Kidney (tissue), 14 donors: ENCODE data around the gene TRA2B. TPM values are rescaled to one million over a fixed set of nuclear protein-coding genes. Genes with fewer than 3 reads are reported as not detected.

ENCODE experiments used
- DNase-seq, 5 donors: peaks; one replicate each; pipeline ENCODE4 v3.0.0-alpha.2; 2013 to 2020
- FAIRE-seq: peaks from 2 replicates; lab custom pipeline; 2012; peaks lifted over from hg19 to GRCh38; lab: Jason Lieb, UNC
- H3K27ac ChIP-seq, 2 donors: one replicate each; pipeline ENCODE4 v1.7.0; 2013; ENCODE audit warnings: low read depth in 2 of 2, low read length in 2 of 2, inconsistent platforms in 1 of 2
- H3K27me3 ChIP-seq: one replicate; pipeline ENCODE4 v1.7.1; 2013; ENCODE audit warnings: low read length, inconsistent platforms; ENCODE audit not compliant: control insufficient read depth, insufficient read depth
- H3K36me3 ChIP-seq, 3 donors: one replicate each; pipeline versions ENCODE4 v1.7.0 to v1.7.1; 2013; ENCODE audit warnings: low read length in 3 of 3, control low read depth in 1 of 3, inconsistent platforms in 1 of 3; ENCODE audit not compliant: insufficient read depth in 3 of 3, control insufficient read depth in 2 of 3
- H3K4me1 ChIP-seq, 3 donors: one replicate each; pipeline versions ENCODE4 v1.7.0 to v1.7.1; 2013; ENCODE audit warnings: low read length in 3 of 3, inconsistent platforms in 1 of 3, low read depth in 1 of 3; ENCODE audit not compliant: control insufficient read depth in 2 of 3, insufficient read depth in 2 of 3
- H3K4me3 ChIP-seq, 3 donors: one replicate each; pipeline versions ENCODE4 v1.7.0 to v1.8.1; 2013; ENCODE audit warnings: low read length in 3 of 3, control low read depth in 1 of 3, inconsistent platforms in 1 of 3
- H3K9ac ChIP-seq, 3 donors: one replicate each; pipeline versions ENCODE4 v1.7.0 to v1.7.1; 2013; ENCODE audit warnings: low read length in 3 of 3, control low read depth in 1 of 3, inconsistent platforms in 1 of 3
- H3K9me3 ChIP-seq, 3 donors: one replicate each; pipeline versions ENCODE4 v1.7.0 to v1.7.1; 2013; ENCODE audit warnings: low read length in 3 of 3, control low read depth in 1 of 3, inconsistent platforms in 1 of 3; ENCODE audit not compliant: control insufficient read depth in 2 of 3, insufficient read depth in 1 of 3
- CTCF ChIP-seq: IDR thresholded peaks from 3 replicates; pipeline ENCODE4 v1.5.1; 2012; ENCODE audit warnings: mild to moderate bottlenecking, moderate library complexity, borderline replicate concordance; ENCODE audit not compliant: insufficient read depth; ENCODE audit errors: extremely low read depth
- intact Hi-C: fragments of 100-400 bp; cut with DNase I; formaldehyde crosslinking; loops from one replicate; pipeline ENCODE4 v1.11.1; 2022
- polyA plus RNA-seq: library from polyadenylated mRNA; stranded (reverse); fragments of 350-450 nt; fragmentation: Illumina TruSeq; extraction: RNeasy Lipid Tissue Mini Kit (QIAGEN cat#74804); gene quantifications from one replicate; pipeline ENCODE4 v1.2.3, GENCODE V29; 2014; ENCODE audit warnings: low read depth, low replicate concordance; ENCODE audit not compliant: insufficient read depth
- total RNA-seq: library from RNA; stranded (reverse); fragmentation: NEBNext Ultra II Directional; extraction: Animal tissue kit (Norgen Biotek cat#: 25700); gene quantifications from one replicate; pipeline ENCODE4 v1.2.1, GENCODE V29; 2021
- donor health status: control.
- donor health status: control.
- donor health status: control.
- donor health status: control.
- donor health status: control.
- donor health status: DM: yes; HTN: yes; CAD: no.
- donor health status: Normal renal cell carcinoma (clear cell type).

The TRA2B gene
- total and polyA plus RNA-seq, 2 donors from 2014 or later, result 66.8 to 109 TPM

- no peak for FAIRE-seq
Observed at GRCh38 chr3:185920184-185920583, 17.6 kb downstream of the TRA2B start.

GRCh38 chr3:185916042-185916833, 21.6 kb downstream of the TRA2B start:
- Histone ChIP-seq H3K36me3 (peaks cover 18 to 52% (median 23%) of the 10 kb centered on the region in 3 donors), H3K27ac (no peak overlapping the region), H3K27me3 (no peaks in the 10 kb centered on the region), H3K9ac (no peak overlapping the region), H3K4me1 (no peaks in the 10 kb centered on the region), H3K4me3 (no peak overlapping the region), H3K9me3 (no peaks in the 10 kb centered on the region)
- FAIRE-seq (no peak), DNase-seq (no peak)
- intact Hi-C loops, result no loop called here
- TF ChIP-seq CTCF, result no peak

More at GRCh38 chr3:185920184-185920583, 17.6 kb downstream of the TRA2B start:
- no peak overlapping the region for H3K27ac ChIP-seq
- intact Hi-C loops, result no loop called here
- no peaks in the 10 kb centered on the region for H3K27me3 ChIP-seq
- H3K9ac ChIP-seq, result no peak overlapping the region
- peaks cover 33 to 82% (median 45%) of the 10 kb centered on the region in 3 donors for H3K36me3 ChIP-seq
- no peak for DNase-seq
- H3K9me3 ChIP-seq, result no peaks in the 10 kb centered on the region
- H3K4me3 ChIP-seq, result no peak overlapping the region
- no peak for TF ChIP-seq CTCF
- no peaks in the 10 kb centered on the region for H3K4me1 ChIP-seq

GRCh38 chr3:185915642-185916041, 22.2 kb downstream of the TRA2B start:
- intact Hi-C loops, result no loop called here
- Histone ChIP-seq H3K4me3 (no peak overlapping the region), H3K27me3 (no peaks in the 10 kb centered on the region), H3K27ac (no peak overlapping the region), H3K4me1 (no peaks in the 10 kb centered on the region), H3K9ac (no peak overlapping the region), H3K36me3 (peaks cover 15 to 48% (median 23%) of the 10 kb centered on the region in 3 donors), H3K9me3 (no peaks in the 10 kb centered on the region)
- TF ChIP-seq CTCF, result no peak
- DNase-seq (no peak), FAIRE-seq (no peak)
